Measurements from ENCODE around the gene MTFR2. TPM values are rescaled to one million over a fixed set of nuclear protein-coding genes. Genes with fewer than 3 reads are reported as not detected.

The MTFR2 gene
- total and polyA plus RNA-seq, 2 of the 13 experiments (the other 11 are each of a cell fraction or from before 2014, with no cell fraction given) = 6.7 to 10.7 TPM

GRCh38 chr6:136288566-136289326 is 38.6 kb upstream of the MTFR2 start (continued):
- 0 out of 2 replicates have a peak, but pooled peaks have one; percentile 48 for TF ChIP-seq MAF1 (CRISPR knock-in tag; IDR thresholded peaks at IDR 0.05; ENCODE audit: borderline replicate concordance)
- peak; percentile 11; the same call in 1 of the 2 replicates for TF ChIP-seq KDM5B (CRISPR knock-in tag; IDR thresholded peaks at IDR 0.05; ENCODE audit: borderline replicate concordance)
- TF ChIP-seq YEATS2 (CRISPR knock-in tag; IDR thresholded peaks at IDR 0.05; ENCODE audit: borderline replicate concordance) = no peak
- TF ChIP-seq NR2F2 (IDR thresholded peaks at IDR 0.05; ENCODE audit: borderline replicate concordance, low read depth) = peak; percentile 14; the same call in 1 of the 2 replicates
- TF ChIP-seq SIN3A (IDR thresholded peaks at IDR 0.05; ENCODE audit: borderline replicate concordance, low read depth, low read length) = 0 out of 2 replicates have a peak, but pooled peaks have one; percentile 22
- no peak for TF ChIP-seq ZNF251 (CRISPR knock-in tag; IDR thresholded peaks at IDR 0.05)
- no peak for TF ChIP-seq MTF1 (CRISPR knock-in tag; IDR thresholded peaks at IDR 0.05)
- no peak for TF ChIP-seq ZNF558 (CRISPR knock-in tag; IDR thresholded peaks at IDR 0.05; ENCODE audit: borderline replicate concordance)
- TF ChIP-seq ZNF772 (CRISPR knock-in tag; IDR thresholded peaks at IDR 0.05) = no peak
- no peak for TF ChIP-seq ZNF207 (IDR thresholded peaks at IDR 0.05; ENCODE audit: borderline replicate concordance)
- no peak for TF ChIP-seq RAD51 (IDR thresholded peaks at IDR 0.05; ENCODE audit: borderline replicate concordance)
- no peak for TF ChIP-seq ARNTL (CRISPR knock-in tag; IDR thresholded peaks at IDR 0.05)
- no peak for TF ChIP-seq ZNF556 (CRISPR knock-in tag; IDR thresholded peaks at IDR 0.05; ENCODE audit: borderline replicate concordance)
- no peak; the same call in 1 of the 2 replicates for TF ChIP-seq ZNF782 (CRISPR knock-in tag; IDR thresholded peaks at IDR 0.05; ENCODE audit: borderline replicate concordance)
- no peak for TF ChIP-seq ZKSCAN1 (IDR thresholded peaks at IDR 0.05; ENCODE audit: low read length)
- TF ChIP-seq GTF3A (CRISPR knock-in tag; conservative IDR thresholded peaks at IDR 0.05) = no peak
- peak; percentile 23; the same call in 1 of the 2 replicates for TF ChIP-seq ZBED4 (CRISPR knock-in tag; IDR thresholded peaks at IDR 0.05; ENCODE audit: borderline replicate concordance)
- TF ChIP-seq ZSCAN22 (CRISPR knock-in tag; IDR thresholded peaks at IDR 0.05) = no peak
- no peak for TF ChIP-seq ZBTB8A (CRISPR knock-in tag; IDR thresholded peaks at IDR 0.05; ENCODE audit: borderline replicate concordance, low read depth)
- TF ChIP-seq PCBP2 (optimal IDR thresholded peaks at IDR 0.05; ENCODE audit: low read depth, low read length, poor library complexity, severe bottlenecking) = no peak
- 0 out of 2 replicates have a peak, but pooled peaks have one; percentile 26 for TF ChIP-seq ZBTB38 (CRISPR knock-in tag; IDR thresholded peaks at IDR 0.05)
- TF ChIP-seq ZNF597 (CRISPR knock-in tag; IDR thresholded peaks at IDR 0.05) = no peak
- no peak; the same call in 1 of the 2 replicates for TF ChIP-seq ZNF546 (CRISPR knock-in tag; conservative IDR thresholded peaks at IDR 0.05)
- no peak for TF ChIP-seq ZSCAN29 (CRISPR knock-in tag; conservative IDR thresholded peaks at IDR 0.05)
- no peak for TF ChIP-seq KLF15 (CRISPR knock-in tag; IDR thresholded peaks at IDR 0.05; ENCODE audit: borderline replicate concordance)
- TF ChIP-seq ZNF724P (CRISPR knock-in tag; IDR thresholded peaks at IDR 0.05; ENCODE audit: borderline replicate concordance) = 0 out of 2 replicates have a peak, but pooled peaks have one; percentile 70

Data from HepG2 (cell line).